NCI-H748 treated with DMSO at 0.1 percent for 48 hours (cell line): ENCODE measurements around the gene PLPP2.
"Not testable (repeated sequence)": the region's sequence is repeated elsewhere in the genome, so short reads cannot be mapped to it uniquely, and the experiment has no call there.

ENCODE experiments used
- DNase-seq: peaks from one replicate; lab custom pipeline; 2025; lab: John Stamatoyannopoulos, UW

PLPP2 gene

GRCh38 chr19:270766-271318, 20.4 kb downstream of the PLPP2 start:
- not testable (repeated sequence) for DNase-seq

- no peak for DNase-seq
These were observed 22.0 kb downstream of the PLPP2 start for GRCh38 chr19:269241-269640.

- no peak for DNase-seq
These were observed 29.1 kb downstream of the PLPP2 start for GRCh38 chr19:262125-262524.

- DNase-seq: not testable (repeated sequence)
These were observed 34.4 kb downstream of the PLPP2 start for GRCh38 chr19:256804-257203.

- DNase-seq: not testable (repeated sequence)
These were observed 38.6 kb downstream of the PLPP2 start for GRCh38 chr19:252421-253186.

GRCh38 chr19:246551-246950, 44.7 kb downstream of the PLPP2 start:
- no peak for DNase-seq

- not testable (repeated sequence) for DNase-seq
These were observed 45.3 kb downstream of the PLPP2 start for GRCh38 chr19:245900-246299.

GRCh38 chr19:245457-245856, 45.7 kb downstream of the PLPP2 start:
- DNase-seq: no peak
